GM19023 (cell line): ENCODE measurements around the gene MTA1.

Experiments
- ATAC-seq: cut with Tn5 transposase; IDR thresholded peaks from one replicate; pipeline ENCODE4 v1.9.1; 2021; ENCODE audit warnings: mild to moderate bottlenecking, moderate library complexity; ENCODE audit not compliant: unreplicated experiment

Gene MTA1

DNA sequence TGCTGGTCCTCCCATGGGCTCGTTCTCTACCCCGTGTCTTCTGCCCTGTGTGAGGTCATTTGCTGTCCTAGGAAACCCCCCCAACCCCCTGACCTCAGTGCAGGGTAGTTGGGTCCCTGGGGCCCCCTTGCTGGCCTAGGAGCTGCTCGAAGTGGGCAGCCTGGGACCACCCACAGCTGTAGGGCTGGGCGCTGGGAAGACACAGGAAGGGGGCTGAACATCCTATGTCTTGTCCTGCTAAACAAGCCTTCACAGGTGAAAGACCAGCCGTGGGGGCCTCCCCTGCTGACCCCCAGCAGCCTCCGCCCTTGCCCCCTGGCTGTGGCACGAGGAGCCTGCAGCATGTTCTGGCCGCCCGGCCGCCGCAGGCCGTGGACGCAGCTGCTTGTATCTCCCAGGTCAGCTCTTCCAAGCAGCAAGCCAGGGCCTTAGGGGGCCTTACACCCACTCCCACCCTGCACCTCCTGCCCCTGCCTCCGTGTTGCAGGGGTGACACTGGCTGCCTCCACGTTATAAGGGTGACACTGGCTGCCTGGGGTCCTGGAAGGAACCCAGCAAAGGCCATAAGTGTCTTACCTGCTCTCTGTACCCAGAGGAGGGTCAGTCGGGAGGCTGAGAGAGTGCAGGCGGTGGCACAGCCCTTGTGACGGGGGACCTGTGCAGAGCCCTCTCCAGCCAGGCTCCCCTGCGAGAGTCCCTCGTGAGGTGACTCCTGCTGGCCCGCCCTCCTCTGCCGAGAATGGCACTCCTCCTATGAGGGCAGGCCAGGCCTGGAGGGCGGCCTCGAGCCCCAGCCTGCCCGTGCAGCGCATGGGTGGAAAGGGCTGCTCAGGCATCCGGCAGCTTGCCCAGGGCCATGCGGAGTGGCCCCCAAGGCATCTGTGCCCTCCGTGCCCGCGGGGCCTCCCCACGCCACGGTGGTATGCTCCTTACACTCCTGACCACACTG, 32.8 kb upstream of the MTA1 start:
- ATAC-seq: no peak

DNA sequence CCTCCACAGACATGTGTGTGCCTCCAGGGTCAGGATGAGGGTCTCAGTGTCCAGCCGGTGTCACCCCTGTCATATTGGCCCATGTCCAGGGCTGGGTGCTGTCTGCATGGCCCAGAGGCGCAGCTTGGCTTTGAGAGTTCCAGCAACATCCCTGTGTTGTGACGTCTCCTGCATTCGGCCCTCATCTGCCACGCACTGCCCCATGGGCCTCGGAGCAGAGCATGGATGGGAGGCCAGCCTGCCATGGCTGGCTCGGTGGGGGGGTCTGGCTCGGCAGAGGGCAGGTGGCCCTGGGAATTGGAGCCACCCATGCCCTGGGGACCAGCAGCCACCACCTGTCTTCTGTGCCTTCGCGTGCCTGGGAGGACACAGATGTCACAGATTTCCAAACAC, 32.1 kb upstream of the MTA1 start:
- no peak for ATAC-seq

DNA sequence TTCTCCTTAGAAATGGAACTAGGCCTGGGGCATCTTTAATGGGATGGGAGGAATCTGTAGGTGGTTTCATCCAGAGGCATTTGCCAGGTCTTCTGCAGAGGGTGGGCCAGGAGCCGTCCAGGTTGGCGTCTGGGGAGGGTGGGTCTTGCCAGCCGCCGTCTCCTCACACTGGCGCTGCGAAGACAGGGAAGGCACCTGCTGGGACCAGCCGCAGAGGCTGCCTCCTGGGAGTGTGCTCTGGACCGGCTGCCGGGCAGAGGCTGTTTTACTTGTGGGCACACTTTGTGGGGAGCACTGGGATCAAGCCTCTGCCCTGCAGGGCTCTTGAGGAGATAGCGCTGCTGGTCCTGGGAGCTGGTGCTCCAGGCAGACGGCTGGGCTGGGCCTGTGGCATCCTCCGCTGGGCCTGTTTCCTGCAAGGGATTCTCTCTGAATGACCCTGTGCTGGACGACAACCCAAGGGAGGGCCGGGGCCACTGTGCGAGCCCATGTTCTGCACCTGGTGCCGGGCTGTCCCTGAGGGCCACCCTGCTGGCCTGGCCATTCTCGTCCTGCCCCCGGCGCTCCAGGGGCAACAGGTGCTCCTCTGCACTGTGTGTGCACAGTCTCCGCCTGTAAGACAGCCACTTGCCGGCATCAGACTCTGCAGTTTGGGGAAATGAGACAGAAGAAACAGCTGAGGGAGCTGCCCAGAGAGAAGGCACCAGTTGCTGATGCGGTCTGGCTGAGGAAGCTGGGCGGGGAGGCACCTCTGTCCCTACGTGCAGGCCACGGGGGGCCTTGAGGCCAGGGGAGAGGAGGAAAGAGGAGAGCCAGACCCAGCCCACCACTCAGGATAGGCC, 31.3 kb upstream of the MTA1 start:
- ATAC-seq: no peak

DNA sequence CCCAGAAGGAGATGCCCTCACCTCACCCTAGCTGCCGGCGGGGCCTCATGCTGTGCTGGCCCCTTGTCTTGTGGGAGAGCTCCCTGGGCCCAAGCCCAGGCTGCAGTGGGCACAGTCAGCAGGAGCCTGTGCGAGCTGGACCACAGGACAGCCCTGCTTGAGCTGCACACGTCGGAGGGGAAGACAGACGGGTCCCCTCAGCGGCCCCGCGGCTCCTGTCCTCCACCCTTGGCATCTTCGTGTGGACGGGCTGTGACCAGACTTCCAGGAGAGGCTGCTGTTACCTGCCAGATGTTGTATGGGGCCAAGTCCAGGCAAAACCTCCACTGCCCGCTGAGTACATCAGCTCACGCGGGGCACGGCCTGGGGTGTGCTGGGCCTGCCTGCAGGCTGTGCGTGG, 30.7 kb upstream of the MTA1 start:
- no peak for ATAC-seq

DNA sequence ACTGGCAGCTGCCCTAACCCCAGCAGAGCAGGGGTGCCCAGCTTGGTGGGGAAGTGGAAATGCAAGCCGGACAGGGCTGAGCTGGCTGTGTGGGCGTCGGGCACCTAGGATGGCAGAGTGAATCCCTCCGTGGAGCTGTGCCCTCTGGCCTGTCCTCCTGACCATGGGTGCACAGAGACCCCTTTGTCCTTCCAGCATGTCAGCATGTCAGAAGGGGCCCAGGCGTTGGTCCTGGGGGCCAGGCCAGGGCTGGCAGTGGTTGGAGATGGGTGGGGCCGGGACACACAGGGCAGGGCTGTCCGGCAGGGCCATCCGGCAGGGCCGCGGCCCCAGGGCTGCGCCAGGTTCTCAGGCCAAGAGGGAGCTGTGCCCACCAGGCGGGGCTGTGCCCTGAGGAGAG, 30.1 kb upstream of the MTA1 start:
- ATAC-seq: no peak

DNA sequence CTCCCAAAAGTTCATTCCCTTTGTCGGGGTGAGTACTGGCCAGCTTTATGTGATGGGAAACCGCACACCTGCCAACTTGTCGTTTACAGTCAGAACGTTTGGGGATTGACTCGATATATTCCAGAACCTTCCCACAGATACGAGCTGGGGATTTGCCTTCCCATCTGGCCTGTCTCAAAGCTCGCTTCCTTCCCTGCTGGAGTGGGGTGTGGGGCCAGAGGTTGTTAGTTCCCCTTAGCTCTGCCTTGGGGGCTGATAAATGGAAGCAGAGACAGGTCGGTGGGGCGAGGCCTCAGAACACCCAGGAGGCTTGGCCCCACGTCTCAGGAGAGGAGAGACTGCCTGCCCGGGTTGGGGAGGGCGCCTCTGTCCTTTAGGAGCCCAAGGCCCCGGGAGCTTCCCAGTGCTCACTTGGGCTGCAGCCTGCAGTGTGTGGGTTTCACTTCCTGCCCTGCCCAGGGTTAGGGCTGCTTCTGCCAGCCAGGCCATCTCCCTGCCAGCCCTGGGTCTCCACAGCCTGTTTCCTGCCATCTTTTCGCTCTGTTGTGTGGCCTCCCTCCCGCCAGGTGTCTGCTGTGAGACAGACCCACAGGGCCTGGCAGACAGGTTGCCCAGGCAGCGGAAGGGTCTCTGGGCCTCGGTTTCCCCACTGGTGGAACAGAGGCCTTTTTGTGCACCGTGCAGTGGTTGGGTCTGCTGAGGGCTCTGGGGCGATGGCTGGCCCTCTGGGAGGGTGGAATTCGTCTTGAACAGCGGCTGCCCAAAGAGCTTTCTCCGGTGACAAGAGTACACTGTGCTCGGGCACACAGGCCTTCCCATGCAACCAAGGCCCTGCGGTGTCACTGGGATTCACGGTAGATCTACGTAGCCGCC, 29.4 kb upstream of the MTA1 start:
- no peak for ATAC-seq

DNA sequence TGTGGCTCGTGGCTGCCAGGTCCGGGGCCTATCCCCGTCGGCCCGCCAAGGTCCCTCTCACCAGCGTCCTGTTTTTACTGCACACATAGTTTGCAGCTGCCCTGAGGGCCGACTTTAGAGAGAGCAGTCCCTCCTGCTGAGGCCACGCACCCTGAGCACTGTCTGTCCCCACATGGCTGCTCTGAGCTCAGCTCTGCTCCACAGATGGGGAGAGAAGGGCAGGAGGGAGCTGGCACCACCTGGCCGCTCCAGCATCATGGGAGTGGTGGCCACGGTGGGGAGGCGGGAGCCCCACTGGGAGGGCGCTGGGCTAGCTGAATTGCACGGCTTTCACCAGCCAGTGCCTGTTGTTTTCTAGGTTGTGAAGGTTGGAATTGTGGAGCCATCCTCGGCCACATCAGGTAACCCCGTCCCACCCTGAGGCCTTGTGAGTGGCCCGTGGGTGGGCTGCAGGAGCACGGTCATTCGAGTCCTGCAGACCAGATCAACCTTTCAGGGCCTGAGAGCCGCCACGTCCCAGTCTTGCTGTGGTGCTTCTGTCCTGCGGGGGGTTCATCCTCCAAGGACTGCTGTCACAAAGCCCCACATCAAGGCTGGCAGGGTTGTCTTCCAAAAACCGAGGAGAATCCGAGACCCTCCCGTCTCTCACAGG, 28.7 kb upstream of the MTA1 start:
- ATAC-seq: no peak

DNA sequence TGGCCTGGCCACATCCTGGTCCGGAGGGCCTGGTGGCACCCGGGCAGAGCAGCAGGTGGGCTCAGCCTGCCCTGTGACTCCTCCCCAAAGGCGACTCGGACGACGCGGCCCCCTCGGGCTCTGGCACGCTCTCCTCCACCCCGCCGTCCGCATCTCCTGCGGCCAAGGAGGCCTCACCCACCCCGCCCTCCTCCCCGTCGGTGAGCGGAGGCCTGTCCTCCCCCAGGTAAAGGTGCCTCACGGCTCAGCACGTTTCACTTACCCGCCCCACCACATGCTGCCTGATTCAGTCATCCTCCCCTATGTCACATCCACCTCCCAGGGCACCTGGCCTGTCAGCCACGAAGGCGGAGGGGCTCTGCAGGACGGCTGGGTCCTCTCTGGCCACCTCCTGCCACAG, 28.1 kb upstream of the MTA1 start:
- no peak for ATAC-seq

DNA sequence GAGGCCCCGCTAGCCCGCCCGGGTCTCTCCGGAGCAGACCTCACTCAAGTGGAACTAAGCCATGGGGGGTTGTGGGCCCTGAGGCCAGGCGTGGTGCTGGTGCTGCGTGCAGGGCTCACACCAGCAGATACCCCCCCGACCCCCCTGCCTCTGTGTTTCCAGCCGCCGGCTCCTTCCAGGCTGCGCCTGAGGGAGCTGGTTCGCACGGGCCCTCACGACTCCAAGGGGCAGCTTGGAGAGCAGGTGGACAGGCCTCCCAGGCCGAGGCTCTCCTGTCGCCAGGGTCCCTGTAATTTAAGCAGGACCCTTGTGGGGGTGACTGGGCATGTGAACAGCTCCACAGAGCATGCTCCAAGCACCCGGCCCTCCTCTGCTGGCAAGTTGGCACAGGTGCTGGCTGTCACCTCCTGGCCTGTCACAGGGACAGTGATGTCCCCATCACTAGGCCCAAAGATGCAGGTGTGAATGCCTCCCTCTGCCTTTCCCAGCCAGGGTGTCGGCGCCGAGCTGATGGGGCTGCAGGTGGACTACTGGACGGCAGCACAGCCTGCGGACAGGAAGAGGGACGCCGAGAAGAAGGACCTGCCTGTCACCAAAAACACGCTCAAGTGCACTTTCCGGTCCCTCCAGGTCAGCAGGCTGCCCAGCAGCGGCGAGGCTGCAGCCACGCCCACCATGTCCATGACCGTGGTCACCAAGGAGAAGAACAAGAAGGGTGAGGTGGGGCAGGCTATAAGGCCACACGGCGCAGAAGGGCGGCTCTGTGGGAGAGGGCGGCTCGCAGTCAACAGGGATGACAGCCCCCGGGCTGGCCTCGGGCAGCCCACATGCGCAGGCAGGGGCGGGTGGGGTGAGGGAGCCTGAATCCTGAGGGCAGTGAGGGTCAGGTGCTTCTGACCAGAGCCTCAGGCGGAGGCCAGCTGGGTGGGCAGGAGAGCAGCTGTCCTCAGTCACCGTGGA, 27.2 kb upstream of the MTA1 start:
- ATAC-seq: no peak

DNA sequence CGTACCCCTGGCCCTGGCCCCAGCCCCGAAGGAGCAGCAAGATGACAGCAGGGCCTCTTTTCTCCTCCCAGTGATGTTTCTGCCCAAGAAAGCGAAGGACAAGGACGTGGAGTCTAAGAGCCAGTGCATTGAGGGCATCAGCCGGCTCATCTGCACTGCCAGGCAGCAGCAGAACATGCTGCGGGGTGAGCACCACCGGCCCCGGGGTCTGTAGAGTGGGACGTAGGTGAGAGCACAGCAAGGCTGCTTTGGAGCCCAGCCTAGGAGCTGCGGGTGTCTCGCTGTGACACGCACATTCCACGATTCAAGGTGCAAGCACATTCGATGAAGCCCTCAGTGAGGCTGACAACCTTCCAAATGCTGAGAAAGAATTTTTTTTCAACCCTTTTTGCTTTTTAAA, 26.5 kb upstream of the MTA1 start:
- no peak for ATAC-seq

DNA sequence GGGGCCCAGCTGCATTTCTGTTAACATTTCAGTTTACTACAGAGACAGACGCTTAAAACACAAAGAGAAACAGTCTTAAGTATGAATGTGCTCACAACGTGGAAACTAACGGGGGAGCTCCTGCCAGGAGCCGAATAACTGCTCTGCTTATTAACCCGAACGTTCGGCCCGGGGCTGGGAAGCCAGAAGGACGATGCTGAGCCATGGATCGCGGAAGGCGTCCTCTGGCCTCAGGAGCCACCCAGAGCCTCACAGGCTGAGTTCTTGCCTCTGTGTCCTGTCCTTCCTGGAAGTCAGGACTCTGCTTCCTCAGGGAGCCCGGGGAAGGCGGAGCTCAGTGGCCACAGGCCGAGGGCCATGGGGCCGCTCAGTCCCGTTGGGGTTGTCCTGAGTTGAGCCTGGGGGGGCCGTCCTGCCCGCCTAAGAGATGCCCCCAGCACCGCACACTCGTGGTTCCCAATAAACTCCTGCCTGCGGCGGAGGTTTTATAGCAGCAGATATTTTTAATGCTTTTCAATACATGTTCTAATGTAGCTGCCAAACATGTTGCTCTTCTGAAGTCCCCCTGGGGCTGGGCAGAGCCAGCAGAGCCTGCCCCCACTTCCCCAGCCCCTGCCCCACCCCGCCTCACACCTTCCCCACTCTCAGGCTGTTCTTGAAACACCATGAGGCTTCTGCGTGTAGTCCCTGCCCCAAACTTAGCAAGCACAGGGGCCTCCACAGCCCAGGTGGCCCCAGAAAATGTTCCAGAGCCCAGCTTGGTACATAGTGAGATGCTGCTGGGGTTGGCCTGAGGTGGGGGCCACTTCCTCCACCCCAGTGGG, 24.7 kb upstream of the MTA1 start:
- no peak for ATAC-seq

DNA sequence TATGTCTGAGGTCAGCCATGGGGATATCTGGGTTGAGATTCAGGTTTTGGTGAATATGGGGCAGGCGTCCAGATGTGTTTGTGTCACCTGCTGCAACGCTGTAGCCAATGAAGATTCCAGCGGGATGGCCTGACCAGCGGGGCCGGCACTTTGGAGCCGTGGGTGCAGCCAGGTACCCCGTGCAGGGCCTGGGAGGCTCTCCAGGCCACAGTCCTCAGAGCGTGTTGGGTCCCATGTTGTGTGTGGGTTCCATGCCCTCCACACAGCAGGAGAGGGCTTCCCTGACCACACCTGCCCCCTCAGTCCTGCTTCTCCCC, 24.1 kb upstream of the MTA1 start:
- no peak for ATAC-seq

DNA sequence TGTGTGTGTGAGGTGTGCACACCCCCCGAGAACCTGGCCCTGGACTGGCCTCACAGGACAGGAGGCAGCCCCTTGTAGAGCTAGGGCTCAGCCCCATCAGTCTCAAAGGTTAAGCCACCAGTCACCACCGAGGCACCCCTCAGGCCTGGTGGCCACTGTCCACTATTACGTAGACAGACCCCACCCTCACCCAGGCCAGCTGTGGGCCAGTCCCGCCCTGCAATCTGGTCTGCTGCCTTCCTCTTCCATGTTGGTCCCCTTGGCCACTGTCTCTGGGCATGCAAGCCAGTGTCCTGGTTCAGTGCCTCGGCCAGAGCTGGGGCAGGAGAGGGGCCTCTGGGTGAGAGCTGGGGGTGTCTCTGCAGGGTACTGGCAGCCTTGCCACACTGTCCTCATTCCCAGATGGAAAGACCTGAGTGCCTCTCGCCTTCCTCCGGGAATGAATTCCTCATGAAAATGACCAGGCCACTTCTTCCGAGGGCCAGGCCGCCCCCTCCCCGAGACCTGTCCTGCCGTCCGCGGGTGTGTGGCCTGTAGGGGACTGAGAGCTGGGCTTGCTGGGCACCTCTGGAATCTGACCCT, 22.2 kb upstream of the MTA1 start:
- no peak for ATAC-seq

DNA sequence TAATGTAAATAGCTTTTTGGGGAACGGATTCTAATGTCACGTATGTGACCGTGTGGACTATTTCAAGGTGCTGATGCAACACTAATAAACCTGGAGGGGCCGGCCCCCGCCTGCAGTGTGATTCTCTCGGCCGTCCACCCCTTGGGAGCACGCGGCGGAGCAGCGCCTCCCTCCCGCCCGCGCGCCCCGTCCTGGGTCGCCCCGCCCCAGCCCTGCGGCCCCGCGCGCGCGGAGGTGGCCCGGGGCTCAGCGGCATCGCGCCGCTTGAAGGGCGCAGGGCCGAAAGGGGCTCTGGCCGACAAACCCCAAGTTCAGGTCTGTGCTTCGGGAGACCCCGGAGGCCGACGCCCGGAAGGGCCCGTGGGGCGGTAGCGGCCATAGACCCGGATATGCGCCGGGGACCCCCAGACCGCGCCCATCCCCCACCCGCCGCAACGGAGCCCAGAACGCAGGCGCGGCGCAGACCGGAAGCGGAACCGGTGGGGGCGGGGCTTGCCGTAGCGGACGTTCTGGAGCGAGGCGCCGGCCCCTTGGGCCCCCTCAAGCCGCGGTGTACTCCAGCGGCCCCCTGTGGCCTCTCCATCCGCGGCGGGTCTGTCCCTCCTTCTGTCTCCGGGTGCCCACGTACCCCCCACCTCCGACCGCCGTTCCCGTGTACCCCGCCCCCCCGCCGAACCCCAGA, 21.4 kb upstream of the MTA1 start, which contains the start of gene TEX22:
TSS of gene TEX22 (plus strand) at position 495 of the 682 bp plus-strand sequence. CDS start 803 bp downstream, outside the sequence.
- ATAC-seq: peak; percentile 79

DNA sequence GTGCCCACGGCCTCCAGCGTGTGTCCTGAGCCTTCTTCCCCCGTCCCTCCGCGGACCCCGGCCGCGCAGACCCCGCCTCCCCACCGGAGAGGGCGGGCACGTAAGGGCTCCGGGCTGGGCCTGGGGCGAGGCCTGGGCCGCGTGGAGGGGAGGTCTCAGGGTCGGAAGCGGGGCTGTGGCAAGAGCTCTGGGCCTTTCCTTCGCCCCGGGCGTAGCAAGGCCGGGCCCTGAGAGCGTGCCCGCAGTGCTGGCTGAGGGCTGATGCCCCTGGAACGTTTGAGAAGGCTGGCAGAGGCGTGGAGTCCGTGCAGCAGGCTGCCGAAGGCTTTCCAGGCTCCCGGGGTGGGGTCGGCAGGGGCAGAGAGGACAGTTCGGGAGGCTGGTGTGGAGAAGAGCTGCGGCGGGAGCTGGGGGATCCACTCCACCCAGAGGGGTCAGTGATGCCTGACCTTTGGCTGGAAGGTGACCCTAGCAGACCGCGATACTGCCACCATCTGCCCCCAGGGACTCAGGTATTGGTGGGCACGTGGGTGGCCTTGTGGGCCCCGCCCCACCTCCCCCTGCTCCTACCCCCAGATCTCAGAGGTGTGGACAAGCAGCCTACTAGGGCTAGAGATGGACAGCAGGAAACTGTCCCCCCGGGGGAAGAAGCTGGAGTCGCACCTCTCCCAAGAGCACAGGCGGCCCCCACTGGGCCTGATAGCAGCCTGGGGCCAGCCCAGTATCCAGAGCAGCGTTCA, 20.7 kb upstream of the MTA1 start:
- peak; percentile 48 for ATAC-seq

DNA sequence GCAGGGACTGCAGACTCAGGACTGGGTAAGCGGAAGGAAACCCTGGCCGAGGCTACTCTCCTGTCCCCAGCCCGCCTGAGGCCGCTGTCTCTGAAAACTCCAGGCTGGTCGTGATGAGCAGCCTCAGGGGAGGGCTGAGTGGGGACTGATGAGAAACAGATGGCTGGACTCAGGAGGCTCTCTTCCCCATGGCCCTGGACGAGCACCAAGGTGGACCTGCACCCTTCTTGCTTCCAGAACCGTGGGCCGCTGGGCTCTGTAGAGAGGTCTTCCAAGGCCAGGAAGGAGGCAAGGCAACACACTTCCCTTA, 20.2 kb upstream of the MTA1 start:
- ATAC-seq: no peak

DNA sequence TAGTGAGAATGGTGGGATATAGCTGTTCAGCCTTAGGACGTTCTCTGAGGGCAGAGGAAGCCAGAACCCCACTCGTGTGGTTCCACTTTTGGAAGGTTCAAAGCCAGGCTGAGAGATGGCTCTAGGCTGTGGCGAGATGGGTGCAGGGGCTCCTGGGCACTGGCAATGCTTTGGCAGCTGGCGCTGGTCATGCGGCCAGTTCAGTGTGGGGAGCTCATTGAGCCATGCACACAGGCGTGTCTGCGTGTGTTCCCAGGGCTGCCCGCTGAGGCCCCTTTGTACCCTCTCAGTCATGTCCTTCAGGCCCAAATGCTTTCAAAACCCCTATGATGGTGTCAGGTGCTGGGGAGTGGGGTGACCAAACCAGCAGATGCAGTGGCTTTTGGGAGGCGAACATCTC, 19.6 kb upstream of the MTA1 start:
- no peak for ATAC-seq
